C4-2B (cell line): ENCODE measurements around the gene ZNF467.

Source experiments
- H3K27ac ChIP-seq: fragments of 450-650 bp; 2 replicates; pipeline ENCODE4 v1.5.1; 2017
- ZFX ChIP-seq: fragments of 450-650 bp; IDR thresholded peaks from 2 replicates; pipeline ENCODE4 v1.6.1; 2017
- TF ChIP-seq, protein P1 (sequence below): fragments of 450-650 bp; conservative IDR thresholded peaks from 2 replicates; pipeline ENCODE4 v1.5.1; 2017; ENCODE audit warnings: mild to moderate bottlenecking

ZNF467 gene

DNA sequence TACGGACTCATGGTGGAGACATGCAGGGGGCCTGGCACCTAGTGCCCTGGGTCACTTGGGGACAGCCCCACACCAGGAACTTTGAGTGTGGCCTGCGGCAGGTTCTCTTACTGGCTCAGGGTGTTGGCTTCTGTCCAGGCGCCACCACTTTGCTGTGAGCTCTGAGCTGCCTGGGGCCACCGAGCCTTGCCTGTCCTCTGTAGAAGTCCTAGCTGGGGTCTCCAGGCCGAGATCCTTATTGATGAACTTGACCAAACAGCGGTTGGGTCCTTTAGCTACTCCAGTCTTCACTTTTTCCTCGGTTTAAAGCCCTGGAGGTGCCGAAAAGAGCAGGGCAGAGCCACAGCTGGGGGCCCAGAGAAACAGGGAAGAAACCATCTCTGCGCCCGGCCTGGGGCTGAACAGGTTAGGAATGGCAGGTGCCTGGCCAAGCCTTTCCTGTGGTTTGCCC, 41.3 kb downstream of the ZNF467 start:
- TF ChIP-seq ZFX, result no peak
- TF ChIP-seq, protein P1, sequence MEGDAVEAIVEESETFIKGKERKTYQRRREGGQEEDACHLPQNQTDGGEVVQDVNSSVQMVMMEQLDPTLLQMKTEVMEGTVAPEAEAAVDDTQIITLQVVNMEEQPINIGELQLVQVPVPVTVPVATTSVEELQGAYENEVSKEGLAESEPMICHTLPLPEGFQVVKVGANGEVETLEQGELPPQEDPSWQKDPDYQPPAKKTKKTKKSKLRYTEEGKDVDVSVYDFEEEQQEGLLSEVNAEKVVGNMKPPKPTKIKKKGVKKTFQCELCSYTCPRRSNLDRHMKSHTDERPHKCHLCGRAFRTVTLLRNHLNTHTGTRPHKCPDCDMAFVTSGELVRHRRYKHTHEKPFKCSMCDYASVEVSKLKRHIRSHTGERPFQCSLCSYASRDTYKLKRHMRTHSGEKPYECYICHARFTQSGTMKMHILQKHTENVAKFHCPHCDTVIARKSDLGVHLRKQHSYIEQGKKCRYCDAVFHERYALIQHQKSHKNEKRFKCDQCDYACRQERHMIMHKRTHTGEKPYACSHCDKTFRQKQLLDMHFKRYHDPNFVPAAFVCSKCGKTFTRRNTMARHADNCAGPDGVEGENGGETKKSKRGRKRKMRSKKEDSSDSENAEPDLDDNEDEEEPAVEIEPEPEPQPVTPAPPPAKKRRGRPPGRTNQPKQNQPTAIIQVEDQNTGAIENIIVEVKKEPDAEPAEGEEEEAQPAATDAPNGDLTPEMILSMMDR, result no peak
- H3K27ac ChIP-seq, result no peak overlapping the region

DNA sequence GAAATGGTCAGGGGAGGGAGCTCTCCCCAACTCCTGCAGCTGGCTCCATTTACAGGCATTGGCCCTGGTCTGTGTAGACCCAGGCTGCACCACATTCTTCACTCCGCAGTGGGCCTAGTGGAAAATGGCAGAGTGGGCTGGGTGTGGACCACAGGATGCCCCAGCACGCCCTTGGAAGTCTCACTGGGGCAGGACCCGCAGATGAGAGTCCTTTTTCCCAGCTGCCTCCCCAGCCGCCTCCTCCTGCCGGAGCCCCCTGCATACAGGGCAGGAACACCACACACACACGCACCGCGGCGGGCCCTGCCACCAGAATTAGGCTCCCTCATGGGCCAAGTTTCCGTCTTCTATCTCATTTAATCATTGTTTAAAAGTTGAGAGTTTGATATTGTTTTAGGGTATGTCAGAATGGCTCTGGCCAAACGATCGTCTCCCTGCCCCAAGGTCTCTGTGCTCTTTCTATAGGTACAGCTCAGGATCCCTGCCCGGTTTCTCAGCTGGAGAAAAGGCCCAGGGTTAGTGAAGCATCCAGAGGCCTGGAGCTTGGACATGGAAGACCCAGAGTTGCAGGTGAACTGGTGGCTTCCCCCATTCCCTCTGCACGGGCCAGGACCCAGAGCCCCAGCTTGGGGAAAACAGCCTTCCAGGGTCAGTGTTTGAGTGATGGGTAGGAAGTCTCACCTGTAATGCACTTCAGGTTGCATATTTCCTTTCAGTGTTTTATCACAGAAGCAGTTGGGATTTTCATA, 42.0 kb downstream of the ZNF467 start:
- no peak overlapping the region for H3K27ac ChIP-seq
- TF ChIP-seq, protein P1, result no peak
- TF ChIP-seq ZFX, result no peak

- H3K27ac ChIP-seq, result no peak overlapping the region
- no peak for TF ChIP-seq ZFX
- TF ChIP-seq, protein P1, result no peak
Measured at GRCh38 chr7:149729983-149730801, 43.2 kb downstream of the ZNF467 start.

DNA sequence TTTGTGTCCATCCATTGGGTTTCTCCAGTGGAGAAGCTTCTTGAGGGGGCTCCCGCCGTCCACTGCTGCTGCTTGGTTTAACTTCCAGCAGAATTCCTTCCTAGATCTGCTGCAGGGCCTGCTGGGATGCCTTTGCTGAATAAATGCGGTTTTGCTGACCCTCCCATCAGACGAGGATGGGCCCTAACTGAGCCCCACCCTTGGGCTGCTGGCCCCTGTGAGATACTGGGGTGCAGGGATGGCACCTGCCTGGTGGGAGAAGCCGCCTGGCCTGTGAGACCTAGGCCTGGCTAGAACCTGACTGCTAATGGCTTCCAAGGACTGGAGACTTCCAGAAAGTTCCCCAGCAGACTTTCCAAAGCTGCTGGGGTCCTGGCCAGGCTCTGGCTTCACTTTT, 43.8 kb downstream of the ZNF467 start:
- no peak overlapping the region for H3K27ac ChIP-seq
- no peak for TF ChIP-seq ZFX
- TF ChIP-seq, protein P1, result no peak

- no peak for TF ChIP-seq ZFX
- TF ChIP-seq, protein P1, result no peak
- H3K27ac ChIP-seq, result no peak overlapping the region; the same call in 1 of the 2 replicates
Measured at GRCh38 chr7:149728491-149729375, 44.7 kb downstream of the ZNF467 start.

DNA sequence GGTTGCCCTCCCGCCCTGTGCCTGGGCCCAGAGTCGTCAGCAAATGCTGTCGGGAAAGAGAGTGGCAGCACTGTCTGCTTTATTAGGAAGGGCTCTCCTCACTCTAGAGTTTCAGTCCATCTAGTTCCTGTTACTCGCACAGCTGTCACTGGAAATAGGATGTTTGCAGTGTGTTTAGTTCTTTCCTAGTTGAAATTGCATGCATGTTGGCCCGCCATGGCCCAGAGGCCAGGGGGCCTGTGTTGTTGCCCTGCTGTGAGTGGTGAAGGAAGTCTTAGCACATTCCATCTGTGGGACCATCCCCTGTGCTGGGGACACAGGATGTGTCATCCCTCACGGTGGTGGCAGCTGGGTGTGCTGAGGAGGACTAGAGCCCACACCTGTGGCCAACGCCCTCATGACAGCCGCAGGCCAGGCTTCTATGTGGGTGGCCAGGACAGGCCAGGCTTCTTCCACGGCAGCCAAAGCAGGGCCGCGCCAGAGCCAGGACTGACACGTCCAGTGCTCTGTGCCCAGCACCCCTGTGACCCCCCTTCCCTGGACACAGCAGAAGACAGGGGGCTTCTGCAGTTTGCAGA, 45.4 kb downstream of the ZNF467 start:
- TF ChIP-seq, protein P1, result no peak
- TF ChIP-seq ZFX, result no peak
- H3K27ac ChIP-seq, result peak overlapping the region; percentile 14
